GM21529 (cell line): Measurements from ENCODE around the gene OR7A10.
"Not testable (repeated sequence)": the region's sequence is repeated elsewhere in the genome, so short reads cannot be mapped to it uniquely, and the experiment has no call there.

Experiments
- ATAC-seq: cut with Tn5 transposase; IDR thresholded peaks from one replicate; pipeline ENCODE4 v1.9.1; 2021; ENCODE audit not compliant: unreplicated experiment

The OR7A10 gene

GRCh38 chr19:14795078-14795721 lies 53.5 kb downstream of the OR7A10 start:
- ATAC-seq, result no peak

- ATAC-seq, result not testable (repeated sequence)
Observed at GRCh38 chr19:14792250-14792649, 56.5 kb downstream of the OR7A10 start.
